COLO668 (cell line): ENCODE measurements around the gene MLF2.
"Not testable (repeated sequence)": the region's sequence is repeated elsewhere in the genome, so short reads cannot be mapped to it uniquely, and the experiment has no call there.

Experiments
- DNase-seq: peaks from one replicate; lab custom pipeline; 2025; ENCODE audit not compliant: unreplicated experiment; lab: John Stamatoyannopoulos, UW

MLF2 gene

DNA sequence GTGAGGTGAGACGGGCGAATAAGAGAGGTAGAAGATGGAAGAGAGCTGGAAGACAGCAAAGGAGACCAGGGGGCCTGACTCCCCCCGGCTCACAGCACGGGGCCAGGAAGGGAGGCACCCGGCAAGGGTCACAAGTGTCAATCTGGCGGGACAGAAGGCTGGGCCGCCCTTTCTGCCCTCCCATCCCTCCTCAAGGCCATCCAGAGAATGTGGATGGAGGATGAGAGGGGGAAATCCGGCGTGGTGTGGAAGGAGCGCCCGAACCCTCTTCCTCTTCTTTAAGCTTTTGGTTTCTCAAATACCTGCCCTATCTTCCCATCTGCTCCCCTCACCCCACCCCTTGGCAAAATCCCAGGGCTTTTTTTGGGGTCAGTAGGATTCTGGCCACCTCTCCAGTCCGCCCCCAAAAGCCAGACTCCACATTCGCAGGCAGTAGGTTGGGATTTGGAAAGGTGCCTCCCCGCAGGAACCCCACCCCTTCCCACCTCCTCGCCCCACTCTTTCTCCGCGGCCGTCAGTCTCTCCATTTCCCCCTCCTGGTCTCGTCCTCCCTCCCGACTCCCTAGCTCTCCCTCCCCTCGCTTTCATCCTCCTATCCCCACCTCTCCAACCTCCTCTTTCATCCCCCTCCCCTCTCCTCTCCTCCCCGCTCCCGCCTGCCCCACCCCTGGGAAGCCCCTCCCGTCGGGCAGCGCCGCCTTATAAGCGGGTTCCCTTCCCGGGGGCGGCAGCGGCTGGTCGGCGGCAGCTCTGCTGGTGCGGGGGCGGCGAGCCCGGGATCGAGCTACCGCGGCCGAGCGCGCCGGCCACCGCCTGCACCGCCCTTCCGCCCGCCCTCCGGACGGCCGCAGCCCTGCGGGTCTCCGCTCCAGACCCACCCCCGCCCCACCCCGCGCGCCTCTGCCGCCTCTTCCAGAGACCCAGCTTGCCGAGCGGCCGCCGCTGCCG is 13.0 kb upstream of the MLF2 start, which contains the start of gene PTMS:
PTMS (plus strand) TSS at position 730 of the 948 bp plus-strand sequence. CDS start 343 bp downstream, outside the sequence.
- DNase-seq, result peak; percentile 61

DNA sequence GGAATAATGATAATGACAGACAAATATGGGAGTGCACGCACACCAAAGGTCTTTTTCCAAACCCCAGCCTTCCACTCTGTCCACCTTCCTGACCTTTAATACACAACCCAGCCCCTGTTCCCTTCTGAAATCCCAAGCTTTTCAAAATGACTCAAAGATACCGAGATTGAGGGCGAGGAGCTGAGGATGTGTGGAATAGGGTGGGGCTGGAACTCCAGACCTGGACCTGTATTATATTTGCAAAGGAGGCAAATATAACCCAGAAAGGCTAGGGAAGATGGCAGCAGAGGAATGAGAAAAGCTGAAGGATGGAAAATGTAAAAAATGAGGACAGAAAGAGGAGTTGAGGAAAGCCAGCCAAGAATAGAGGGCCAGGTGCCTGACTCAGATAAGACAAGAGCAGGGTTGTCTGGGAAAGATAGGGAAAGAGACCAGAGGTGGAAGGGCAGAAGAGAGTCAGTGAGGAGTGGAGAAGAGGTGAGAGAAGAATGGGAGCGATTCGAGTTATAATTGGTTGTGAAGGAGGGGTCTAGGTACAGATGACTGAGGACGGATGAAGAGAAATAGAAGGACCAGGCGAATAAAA is 12.2 kb upstream of the MLF2 start:
- DNase-seq, result no peak

DNA sequence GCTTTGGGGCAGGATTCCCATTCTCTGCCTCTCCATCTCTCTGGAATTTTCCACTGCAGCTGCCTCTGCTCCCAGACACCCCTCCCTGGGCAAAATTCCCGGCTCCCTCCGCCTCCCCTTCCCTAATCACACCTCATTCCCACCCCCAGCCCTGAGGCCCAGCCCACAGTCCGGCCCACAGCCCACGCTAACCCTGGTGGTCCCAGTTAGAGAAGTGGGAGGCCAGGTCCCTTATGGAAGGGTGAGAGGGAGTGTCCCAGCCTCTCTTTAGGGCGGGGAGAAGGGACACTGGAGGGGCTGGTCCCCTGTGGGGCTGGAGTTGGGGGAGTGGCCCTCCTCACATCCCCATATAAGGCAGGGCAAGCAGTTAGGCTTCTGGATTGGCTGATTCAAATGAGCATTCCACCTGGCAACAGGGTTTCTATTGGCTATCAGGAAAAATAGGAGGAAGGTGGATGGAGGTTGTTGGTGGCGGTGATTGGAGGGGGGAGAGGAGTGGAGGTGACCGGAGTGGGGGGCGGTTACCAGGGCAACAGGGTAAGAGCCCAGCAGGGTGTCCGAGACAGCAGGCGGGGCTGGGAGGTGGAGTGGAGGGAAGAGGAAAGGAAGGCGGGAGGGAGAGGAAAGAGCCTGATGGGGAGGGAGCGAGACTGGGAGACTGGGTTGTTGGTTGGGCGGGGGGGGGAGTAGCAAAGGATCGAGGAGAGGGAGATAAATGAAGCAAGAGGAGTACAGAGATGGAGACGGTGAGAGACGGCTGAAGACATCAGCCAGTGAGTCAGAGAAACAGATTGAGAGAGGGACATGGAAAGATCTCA is 11.3 kb upstream of the MLF2 start:
- peak; percentile 84 for DNase-seq

DNA sequence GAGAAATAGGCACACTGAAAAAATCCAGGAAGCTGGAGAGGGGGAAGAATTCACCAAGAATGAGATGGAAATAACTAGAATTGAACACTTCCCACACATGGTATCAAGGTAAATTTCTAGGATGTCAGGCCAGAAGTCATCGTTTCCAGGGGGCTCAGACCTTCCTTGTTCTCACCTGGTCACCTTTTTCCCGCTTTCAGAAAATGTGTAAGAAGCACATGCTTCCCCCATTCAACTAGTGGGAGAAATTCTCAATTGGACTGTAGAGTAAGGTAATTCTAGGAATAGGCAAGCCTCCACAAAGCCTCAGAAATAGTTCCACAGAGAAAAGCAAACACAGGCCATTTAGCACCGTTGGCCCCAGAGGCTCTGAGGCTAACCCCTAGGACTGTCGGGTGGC is 10.4 kb upstream of the MLF2 start:
- DNase-seq, result no peak

DNA sequence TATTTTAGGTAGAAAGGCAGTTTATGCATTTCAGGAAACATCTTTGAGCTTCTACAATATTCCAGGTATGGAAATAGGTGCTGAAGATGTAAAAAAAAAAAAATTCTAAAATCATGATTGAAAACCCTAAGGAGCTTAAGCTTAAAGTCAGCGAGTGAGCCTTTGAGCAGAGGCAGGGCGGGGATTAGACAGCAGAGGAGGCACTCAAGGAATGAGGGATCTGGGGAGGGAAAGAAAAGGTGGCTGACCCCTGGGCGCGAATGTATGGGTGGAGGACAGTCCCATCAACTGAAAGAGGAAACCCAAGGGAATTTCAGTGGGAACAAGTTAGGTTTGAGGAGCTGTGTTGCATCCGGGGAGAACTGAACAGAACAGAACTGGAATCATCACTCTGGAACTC is 6.8 kb upstream of the MLF2 start:
- no peak for DNase-seq

DNA sequence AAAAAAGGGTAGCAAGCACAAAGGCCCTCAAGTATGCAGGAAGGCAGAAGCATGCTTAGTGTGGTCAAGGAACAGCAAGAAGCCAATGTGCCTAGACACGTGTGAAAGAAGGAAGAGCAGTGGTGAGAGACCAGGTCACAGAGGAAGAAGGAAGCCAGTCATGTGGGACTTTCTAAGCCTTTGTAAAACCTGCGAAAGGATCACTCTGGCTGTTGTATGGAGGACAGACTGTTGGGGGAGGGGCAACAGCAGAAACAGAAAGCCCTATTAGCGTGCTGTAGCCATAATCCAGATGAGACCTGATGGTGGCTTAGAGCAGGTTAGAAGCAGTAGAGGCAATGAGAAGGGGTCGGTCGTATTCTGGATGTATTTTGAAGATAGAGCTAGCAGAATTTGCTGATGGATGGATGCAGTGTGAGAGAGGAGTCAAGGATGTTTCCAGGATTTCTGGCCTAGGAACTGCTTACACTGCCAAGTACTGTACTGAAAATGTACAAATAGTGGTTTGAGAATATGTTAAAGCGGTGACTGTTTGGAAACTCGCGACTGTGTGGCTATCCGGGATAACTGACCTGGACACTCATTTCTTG is 5.7 kb upstream of the MLF2 start:
- no peak for DNase-seq

DNA sequence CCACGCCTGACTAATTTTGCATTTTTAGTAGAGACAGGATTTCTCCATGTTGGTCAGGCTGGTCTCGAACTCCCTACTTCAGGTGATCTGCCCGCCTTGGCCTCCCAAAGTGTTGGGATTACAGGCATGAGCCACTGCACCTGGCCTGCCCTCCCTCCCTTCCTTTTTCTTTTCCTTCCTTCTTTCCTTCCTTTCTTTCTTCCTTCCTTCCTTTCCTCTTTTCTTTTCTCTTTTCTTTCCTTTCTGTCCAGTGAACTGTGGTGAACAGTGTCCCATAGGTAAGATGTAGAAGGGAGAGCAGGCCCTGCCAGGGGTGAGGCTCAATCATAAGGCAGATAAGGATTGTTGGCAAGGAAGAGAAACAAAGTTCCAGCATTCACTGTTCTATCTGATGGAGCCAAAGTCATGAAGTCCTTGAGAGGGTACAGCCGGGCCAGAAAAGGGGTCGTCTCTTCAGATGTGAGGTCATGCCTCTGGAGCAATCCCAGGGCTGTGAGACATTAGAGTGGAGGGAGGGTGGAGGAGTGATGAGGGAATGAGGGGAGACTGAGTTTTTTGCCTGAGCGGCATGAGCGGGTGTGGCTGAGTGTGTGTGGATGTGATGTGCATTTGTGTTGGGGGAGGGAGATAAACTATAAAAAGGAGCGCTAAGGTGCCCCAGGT is 4.2 kb upstream of the MLF2 start:
- no peak for DNase-seq

DNA sequence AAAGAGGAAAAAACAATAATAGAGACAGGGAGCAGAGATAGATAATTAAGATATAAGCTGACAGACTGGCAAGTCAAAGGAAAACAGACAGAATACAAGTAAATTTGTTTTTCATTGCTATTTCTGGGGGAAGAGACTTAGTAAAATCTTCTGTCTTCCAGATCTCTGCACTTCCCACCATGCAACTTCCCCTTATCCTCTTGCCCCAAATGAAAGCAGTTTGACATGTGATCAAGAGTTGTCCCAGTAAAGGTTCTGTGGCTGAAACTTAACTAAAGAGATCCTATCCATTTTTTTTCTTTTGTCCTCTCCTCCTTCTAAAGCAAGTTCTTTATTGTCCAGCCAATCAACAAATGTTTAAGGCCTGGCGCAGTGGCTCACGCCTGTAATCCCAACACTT is 1.5 kb upstream of the MLF2 start:
- no peak for DNase-seq

DNA sequence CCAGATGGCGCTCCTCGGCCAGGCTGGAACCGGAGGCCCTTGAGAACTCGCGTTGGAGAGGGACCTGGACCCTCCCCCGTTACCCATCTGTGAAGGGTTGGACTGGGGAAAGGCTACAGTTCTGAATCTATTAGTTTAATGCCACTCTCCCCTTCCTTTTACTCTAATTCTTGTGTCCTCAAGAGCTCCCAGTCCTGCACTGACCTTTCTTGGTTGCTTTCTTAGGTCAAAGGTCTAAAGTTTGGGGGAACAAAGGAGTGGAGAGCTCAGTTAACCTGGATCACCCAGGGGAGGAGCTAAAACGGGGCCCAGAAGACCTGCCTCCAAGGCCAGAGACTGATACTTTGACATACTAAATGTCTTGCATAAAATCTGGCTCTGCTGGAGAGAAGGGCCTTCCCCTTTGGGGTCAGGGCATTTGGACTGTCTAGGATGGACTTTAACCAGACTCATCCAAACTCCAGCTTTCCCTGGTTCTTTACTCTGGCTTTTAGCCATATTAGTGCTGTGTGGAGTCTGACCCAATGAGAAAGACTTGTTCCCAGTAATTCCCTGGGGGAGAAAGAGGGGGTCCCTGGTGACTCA is 923 bp upstream of the MLF2 start:
- no peak for DNase-seq

DNA sequence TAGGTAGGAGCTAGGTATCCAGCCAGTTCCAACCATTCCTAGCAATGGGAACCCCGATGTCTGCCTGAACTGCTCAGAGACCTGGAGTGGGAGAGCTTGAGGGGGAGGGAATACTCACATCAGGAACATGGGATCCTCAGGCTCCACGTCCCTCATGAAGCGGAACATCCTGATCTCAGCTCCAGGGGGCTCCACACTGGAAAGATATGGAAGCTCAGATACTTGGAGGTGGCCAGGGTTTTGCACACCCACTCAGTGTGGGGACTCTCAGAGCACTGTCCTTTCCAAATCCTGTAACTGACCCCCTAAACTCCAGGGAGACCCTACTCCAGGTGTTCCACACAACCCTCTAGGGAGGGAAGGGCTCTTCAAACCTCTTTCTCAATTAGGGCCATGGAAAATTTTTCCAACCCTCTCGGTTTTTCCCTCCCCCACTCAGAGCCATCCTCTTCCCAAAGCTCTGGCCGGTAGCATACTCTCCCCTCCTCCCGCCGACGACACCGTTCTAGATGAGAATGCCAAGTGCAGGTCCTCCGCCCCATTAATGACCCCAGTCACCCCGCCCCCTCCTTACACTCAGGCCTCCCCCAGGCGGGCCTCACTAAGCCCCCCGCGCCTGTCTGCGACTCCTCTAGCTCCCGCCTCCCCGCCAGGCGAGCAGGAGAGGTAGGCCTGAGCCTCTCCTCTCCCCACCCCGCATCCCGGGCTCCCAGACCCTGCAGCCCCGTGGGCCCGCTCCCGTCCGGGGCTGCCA is 597 bp downstream of the MLF2 start:
- DNase-seq, result peak; percentile 46

DNA sequence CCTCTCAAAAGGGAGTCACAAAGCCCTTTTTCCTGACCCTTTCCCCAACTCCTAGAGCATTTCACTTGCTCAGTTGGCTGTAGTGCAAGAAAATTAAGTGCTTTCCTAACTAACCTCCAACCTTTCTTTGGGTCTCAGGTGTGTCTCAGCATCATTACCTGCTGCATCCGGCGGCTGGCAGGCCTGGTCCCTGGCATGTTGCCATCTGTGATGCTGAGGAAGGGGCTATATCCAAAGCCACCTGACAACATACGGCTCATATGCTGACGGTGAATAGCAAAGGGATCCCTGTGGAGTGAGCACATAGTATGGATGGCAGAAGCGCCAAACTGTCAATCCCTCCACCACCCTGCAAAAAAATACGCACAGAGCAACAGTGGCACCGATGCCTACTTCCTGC is 1.2 kb downstream of the MLF2 start:
- DNase-seq, result no peak

DNA sequence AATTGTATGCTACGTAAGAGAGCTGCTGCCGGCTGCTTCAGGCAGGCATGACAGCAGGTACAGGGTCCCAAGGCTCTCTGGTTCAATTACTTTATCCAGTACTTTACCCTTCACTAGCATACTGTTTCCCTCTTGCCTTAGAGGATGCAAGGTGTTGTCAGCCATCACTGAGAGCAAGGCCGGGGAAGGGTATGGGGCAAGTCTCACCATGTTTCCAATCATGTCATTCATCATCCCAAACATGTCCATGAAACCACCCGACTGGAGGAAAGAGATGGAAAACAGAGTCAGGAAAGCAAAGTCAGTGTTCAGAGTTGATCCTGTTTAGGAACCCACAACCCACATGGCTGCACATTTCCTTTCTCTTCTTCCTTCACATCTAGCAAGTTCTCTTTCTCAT is 2.4 kb downstream of the MLF2 start:
- DNase-seq, result no peak

DNA sequence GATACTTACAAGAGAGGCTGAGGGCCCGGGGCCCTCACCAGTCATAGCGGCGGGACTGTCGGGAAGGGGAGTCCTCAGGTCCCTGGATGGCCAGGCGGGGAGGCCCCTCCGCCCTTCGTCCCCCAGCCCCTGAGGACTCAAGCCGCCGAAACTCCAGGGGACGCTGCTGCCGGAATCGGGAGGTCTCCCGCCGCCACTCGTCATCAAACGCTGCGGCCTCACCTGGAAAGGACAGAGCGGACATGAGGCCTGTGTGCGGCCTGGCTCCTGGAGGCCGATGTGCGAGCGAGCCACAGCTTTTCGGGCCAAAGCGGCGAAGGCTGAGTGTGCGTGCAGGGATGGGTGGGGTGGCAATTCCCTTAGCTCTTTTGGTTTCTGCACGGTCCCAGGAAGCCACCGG is 4.2 kb downstream of the MLF2 start:
- DNase-seq, result no peak

DNA sequence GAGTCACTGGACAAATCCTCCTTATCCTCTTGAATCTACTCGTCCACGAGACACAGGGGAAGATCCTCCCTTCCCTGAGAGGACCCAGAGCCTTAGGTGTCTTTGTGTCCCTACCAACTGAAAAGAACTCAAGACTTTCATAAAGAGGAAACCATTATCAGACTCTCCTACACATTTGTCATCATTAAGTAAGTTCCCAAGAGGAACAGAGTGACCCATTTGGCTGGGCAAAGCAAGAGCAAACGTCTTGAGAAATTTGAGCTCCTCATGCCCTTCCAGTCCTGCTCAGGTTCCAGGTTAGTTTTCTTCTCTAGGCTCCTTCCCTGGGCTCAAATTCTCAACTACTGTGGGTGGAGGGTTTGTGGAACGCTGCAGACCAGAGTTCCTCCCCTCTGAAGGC is 5.7 kb downstream of the MLF2 start:
- no peak for DNase-seq

DNA sequence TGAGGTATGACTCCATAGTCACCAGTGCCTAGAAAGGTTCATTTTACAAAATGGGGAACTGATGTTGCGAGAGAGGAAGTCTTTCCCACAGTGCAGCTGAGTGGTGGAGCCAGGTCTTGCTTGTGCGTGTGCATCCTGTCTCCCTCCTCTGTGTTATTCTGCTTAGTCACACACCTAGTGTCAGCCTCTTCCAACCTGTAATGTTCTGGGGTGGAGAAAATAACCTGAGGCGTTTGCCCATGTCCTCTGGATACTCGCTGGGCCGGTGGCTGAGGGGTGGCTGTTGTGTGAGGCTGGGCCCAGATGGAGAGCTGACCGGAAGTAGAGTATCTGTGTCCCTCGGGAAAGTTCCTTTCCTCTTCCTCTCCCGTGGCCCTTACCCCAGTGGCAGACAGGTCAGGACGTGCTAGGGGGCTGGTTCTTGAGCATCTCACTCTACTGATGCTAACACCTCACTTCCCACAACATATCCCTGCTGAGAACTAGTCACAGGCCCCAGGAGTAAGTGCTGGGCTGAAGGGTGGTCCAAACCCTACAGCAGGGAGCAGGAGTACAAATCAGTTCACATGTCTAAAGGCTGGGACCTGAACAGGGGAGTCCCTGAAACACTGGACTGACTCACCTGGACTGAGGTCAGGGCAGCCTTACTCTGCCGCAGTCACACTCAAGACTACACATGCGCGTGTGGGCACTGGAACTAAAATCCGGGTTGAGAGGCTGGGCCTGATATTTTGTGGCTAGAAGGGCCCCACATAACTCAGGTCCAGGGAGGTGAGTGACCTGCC is 7.0 kb downstream of the MLF2 start:
- DNase-seq, result no peak

DNA sequence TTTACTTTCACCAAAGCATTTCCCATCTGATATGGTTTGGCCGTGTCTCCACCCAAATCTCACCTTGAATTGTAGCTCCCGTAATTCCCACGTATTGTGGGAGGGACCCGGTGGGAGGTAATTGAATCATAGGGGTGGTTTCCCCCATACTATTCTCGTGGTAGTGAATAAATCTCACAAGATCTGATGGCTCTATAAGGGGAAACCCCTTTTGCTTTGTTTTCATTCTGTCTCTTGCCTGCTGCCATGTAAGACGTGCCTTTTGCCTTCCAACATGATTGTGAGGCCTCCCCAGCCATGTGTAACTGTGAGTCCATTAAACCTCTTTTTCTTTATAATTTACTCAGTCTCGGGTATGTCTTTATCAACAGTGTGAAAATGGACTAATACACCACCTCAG is 9.6 kb downstream of the MLF2 start:
- not testable (repeated sequence) for DNase-seq

DNA sequence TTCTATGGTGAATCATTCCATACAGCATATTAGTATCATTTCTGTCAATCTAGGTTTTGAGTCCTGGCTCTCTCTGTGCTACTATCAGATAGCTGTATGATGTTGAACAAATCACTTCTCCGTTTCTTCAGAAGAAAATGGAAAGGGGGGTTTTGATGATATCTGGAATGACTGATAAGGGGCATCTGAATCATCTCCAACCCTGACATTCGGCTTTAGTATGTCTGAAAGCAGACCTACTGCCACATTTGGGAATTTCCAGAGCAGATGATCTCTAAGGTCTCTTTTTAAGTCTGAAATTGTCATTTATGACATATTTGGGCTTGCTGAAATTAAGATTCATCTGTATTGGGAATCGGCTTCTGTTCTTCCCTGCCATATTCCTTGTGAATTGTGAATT is 10.1 kb downstream of the MLF2 start:
- no peak for DNase-seq

DNA sequence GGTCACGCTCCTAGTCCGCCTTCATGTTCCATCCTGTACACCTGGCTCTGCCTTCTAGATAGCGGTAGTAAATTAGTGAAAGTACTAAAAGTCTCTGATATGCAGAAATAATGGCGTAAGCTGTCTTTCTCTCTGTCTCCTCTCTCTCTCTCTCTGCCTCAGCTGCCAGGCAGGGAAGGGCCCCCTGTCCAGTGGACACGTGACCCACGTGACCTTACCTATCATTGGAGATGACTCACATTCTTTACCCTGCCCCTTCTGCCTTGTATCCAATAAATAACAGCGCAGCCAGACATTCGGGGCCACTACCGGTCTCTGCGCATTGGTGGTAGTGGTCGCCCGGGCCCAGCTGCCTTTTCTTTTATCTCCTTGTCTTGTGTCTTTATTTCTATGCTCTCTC is 10.9 kb downstream of the MLF2 start:
- DNase-seq, result not testable (repeated sequence)

DNA sequence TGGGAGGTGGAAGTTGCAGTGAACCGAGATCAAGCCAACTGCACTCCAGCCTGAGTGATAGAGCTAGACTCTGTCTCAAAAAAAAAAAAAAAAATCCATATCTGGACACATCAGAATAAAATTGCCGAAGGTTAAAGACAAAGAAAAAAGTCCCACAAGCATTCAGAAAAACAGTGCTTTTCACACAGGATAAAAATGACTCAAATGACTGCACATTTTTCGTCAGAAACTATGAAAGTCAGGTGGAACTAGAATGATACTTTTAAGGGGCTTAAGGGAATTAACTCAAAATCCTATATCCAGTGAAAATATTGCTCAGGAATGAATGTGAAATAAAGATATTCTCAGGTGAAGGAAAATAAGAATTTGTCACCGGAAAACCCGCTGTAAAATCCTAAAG is 16.2 kb downstream of the MLF2 start:
- DNase-seq, result no peak
